Nephron progenitor cell (in vitro differentiated cells): Measurements from ENCODE around the gene ZMYND15.

ENCODE experiments used
- DNase-seq: peaks from one replicate; pipeline ENCODE4 v3.0.0; 2021
- H3K27ac Mint-ChIP-seq: 2 replicates; pipeline ENCODE4 v1.8.0; 2021; ENCODE audit warnings: mild to moderate bottlenecking, moderate library complexity, mixed read lengths
- H3K27me3 Mint-ChIP-seq: 2 replicates; pipeline ENCODE4 v1.8.0; 2021; ENCODE audit warnings: mild to moderate bottlenecking, low read depth, mixed read lengths; ENCODE audit not compliant: poor library complexity
- H3K36me3 Mint-ChIP-seq: 2 replicates; pipeline ENCODE4 v1.8.0; 2021; ENCODE audit warnings: low read depth, mixed read lengths
- H3K4me1 Mint-ChIP-seq: 2 replicates; pipeline ENCODE4 v1.8.0; 2021; ENCODE audit warnings: mixed read lengths
- H3K4me3 Mint-ChIP-seq: 2 replicates; pipeline ENCODE4 v1.8.0; 2021; ENCODE audit warnings: mild to moderate bottlenecking, moderate library complexity, mixed read lengths
- H3K9me3 Mint-ChIP-seq: 2 replicates; pipeline ENCODE4 v1.8.0; 2021; ENCODE audit warnings: mild to moderate bottlenecking, moderate library complexity, mixed read lengths
- TF ChIP-seq, protein P1 (sequence below): fragments of 200-600 bp; sonication (generic); IDR thresholded peaks from 2 replicates; pipeline ENCODE4 v1.5.0; 2021; ENCODE audit warnings: antibody characterized with exemption

Gene ZMYND15

DNA sequence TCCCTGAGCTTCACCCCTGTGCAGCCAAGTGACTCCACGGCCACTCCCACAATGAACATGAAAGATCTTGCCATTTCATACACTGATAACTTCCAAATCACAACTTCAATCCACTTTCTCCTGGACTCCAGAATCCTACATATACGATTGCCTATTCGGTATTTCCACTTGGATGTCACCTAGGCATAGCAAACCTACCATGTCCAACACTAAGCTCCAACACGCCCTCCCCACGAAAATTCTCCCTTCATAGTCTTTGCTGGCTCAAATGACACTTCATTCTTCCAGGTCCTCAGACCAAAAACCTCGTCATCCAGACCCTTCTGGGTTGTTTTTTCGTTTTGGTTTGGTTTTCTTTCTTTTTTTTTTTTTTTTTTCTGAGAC lies 51.1 kb downstream of the ZMYND15 start:
- no peak for DNase-seq
- Mint-ChIP-seq H3K9me3 (peaks cover 15% of the 10 kb centered on the region), H3K4me3 (peak overlapping the region; percentile 88), H3K4me1 (peaks cover 41% of the 10 kb centered on the region), H3K27me3 (peaks cover 52% of the 10 kb centered on the region), H3K36me3 (peaks cover 1% of the 10 kb centered on the region), H3K27ac (no peak overlapping the region)
- TF ChIP-seq, protein P1, sequence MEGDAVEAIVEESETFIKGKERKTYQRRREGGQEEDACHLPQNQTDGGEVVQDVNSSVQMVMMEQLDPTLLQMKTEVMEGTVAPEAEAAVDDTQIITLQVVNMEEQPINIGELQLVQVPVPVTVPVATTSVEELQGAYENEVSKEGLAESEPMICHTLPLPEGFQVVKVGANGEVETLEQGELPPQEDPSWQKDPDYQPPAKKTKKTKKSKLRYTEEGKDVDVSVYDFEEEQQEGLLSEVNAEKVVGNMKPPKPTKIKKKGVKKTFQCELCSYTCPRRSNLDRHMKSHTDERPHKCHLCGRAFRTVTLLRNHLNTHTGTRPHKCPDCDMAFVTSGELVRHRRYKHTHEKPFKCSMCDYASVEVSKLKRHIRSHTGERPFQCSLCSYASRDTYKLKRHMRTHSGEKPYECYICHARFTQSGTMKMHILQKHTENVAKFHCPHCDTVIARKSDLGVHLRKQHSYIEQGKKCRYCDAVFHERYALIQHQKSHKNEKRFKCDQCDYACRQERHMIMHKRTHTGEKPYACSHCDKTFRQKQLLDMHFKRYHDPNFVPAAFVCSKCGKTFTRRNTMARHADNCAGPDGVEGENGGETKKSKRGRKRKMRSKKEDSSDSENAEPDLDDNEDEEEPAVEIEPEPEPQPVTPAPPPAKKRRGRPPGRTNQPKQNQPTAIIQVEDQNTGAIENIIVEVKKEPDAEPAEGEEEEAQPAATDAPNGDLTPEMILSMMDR, result no peak

DNA sequence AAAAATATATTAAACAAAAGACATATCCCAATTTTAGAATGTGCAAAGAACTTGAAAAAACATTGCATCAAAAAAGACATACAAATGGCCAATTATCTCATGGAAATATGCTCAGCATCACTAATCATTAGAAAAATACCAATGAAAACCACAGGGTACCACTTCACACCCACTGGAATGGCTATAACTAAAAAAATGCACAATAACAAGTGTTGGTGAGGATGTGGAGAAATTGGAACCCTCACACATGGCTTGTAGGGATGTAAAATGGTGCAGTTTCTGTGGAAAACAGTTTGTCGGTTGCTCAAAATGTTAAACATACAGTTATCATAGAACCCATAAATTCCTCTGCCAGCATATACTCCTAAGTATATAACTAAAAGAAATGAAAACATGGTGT lies 55.5 kb downstream of the ZMYND15 start:
- Mint-ChIP-seq H3K27ac (no peak overlapping the region), H3K4me1 (peaks cover 20% of the 10 kb centered on the region), H3K36me3 (peaks cover 21% of the 10 kb centered on the region), H3K9me3 (peaks cover 19% of the 10 kb centered on the region), H3K27me3 (peaks cover 33% of the 10 kb centered on the region), H3K4me3 (no peak overlapping the region)
- TF ChIP-seq, protein P1, result no peak
- no peak for DNase-seq
